ENCODE results near the gene RPN2. TPM values are rescaled to one million over a fixed set of nuclear protein-coding genes. Genes with fewer than 3 reads are reported as not detected.

Gene RPN2
- polyA plus RNA-seq, 3 donors = 169 to 215 (median 199) TPM

DNA sequence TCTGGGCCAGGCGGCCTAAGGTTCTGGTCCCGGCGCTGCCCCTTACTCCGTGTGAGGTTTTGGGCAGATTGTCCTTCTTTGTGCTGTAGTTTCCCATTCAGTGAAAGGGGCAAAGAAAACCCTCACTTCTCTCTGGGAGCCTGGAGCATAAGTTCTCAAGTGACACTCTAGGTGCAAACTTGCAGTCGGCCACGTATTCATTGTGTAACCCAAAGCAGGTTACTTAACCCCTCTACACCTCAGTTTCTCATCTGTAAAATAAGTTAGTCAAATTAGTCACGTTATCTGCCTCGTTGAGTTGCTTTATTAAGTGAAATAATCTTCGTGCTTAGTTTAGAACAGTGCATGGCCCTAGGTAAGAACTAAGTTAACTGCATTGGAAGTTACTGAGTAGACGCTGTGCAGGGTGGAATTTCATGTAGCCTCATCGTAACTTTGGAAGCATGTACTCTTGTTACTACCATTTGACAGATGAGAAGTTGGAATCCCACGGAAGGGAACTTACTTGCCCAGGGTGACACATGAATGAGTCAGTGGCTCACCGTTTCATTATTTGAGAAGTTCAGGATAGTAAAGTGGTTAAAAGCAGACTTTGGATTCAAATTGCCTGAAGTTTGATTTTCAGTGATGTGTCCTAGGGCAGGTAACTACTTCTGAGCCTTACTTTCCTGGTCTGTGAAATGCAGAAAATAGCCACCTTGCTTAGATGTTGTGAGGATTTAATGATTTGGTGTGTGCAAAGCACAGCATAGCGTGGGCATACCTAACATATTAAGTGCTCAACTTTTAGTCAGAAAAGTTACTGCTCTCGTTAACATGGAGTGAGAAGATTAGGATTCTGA is 774 bp downstream of the RPN2 start:
- Histone ChIP-seq H3K27me3 (ENCODE audit: control insufficient read depth in 2 of 2, insufficient read depth in 2 of 2, low read length in 2 of 2) (no peaks in the 10 kb centered on the region), H4K20me1 (ENCODE audit: insufficient read depth, low read length) (peaks cover 48% of the 10 kb centered on the region), H3K9me3 (replicated peaks in 1 of 2; ENCODE audit: control insufficient read depth in 1 of 2, insufficient read depth in 1 of 2, low read length in 2 of 2) (no peaks in the 10 kb centered on the region), H3K4me3 (replicated peaks in 1 of 3; ENCODE audit: low read depth in 2 of 3, low read length in 3 of 3) (peak overlapping the region; percentile 58 to 99 (median 88)), H3K36me3 (replicated peaks in 1 of 2; ENCODE audit: control insufficient read depth in 1 of 2, insufficient read depth in 2 of 2, low read length in 2 of 2) (peaks cover 18 to 27% of the 10 kb centered on the region in 2 donors), H3K79me2 (ENCODE audit: insufficient read depth, low read length) (peaks cover 70% of the 10 kb centered on the region), H3K4me1 (ENCODE audit: control insufficient read depth in 1 of 2, insufficient read depth in 2 of 2, low read length in 2 of 2) (peaks cover 17 to 30% of the 10 kb centered on the region in 2 donors), H3K9ac (ENCODE audit: insufficient read depth, low read length, poor library complexity, severe bottlenecking) (peak overlapping the region; percentile 99), H2AFZ (ENCODE audit: insufficient read depth, low read depth, low read length, poor library complexity, severe bottlenecking) (peak overlapping the region; percentile 84), H3K4me2 (replicated peaks; ENCODE audit: extremely low read depth, low read length, poor library complexity, severe bottlenecking) (peak overlapping the region; percentile 95), H3K27ac (ENCODE audit: low read depth in 1 of 2, low read length in 2 of 2) (peak overlapping the region; percentile 97)
- Mint-ChIP-seq H3K4me1 (peaks cover 25% of the 10 kb centered on the region), H3K9me3 (peaks cover 0 to 1% (median 0%) of the 10 kb centered on the region in 7 donors), H3K36me3 (peaks cover 24 to 37% of the 10 kb centered on the region in 2 donors), H3K27me3 (ENCODE audit: low read depth in 3 of 3) (no peaks in the 10 kb centered on the region), H3K27ac (peak overlapping the region; percentile 97 to 100 (median 99)), H3K4me3 (peak overlapping the region; percentile 96 to 97)
- peak; percentile 55 to 86 (median 67) for DNase-seq
- WGBS (ENCODE audit: insufficient coverage) = 1% methylated on average over 11 of the region's 15 CpGs
- TF ChIP-seq, protein P1, sequence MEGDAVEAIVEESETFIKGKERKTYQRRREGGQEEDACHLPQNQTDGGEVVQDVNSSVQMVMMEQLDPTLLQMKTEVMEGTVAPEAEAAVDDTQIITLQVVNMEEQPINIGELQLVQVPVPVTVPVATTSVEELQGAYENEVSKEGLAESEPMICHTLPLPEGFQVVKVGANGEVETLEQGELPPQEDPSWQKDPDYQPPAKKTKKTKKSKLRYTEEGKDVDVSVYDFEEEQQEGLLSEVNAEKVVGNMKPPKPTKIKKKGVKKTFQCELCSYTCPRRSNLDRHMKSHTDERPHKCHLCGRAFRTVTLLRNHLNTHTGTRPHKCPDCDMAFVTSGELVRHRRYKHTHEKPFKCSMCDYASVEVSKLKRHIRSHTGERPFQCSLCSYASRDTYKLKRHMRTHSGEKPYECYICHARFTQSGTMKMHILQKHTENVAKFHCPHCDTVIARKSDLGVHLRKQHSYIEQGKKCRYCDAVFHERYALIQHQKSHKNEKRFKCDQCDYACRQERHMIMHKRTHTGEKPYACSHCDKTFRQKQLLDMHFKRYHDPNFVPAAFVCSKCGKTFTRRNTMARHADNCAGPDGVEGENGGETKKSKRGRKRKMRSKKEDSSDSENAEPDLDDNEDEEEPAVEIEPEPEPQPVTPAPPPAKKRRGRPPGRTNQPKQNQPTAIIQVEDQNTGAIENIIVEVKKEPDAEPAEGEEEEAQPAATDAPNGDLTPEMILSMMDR (IDR thresholded peaks at IDR 0.05) = no peak
- intact Hi-C loops (cut with micrococcal nuclease) = loop anchor here in 1 of 2 donors (2.0 to 10.0 kb wide), 2 partner anchors 43 to 85 kb away; partner anchors contain the start of gene RBL1

DNA sequence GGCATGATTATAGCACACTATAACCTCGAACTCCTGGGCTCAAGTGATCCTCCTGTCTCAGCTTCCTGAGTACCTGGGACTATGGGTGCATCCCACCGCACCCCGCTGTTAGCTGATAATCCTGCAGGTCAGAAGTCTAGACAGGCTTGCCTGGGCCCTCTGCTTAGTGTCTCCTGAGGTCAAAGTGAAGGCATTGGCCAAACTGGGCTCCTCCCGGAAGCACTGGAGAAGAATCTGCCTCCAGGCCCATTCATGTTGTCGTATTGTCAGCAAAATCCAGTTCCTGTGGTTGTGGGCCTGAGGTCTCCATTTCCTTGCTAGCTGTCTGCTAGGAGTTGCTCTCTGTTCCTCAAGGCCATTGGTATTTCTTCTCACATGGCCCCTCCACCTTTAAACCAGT is 6.6 kb downstream of the RPN2 start:
- H3K9me3 ChIP-seq (replicated peaks in 1 of 2; ENCODE audit: control insufficient read depth in 1 of 2, insufficient read depth in 1 of 2, low read length in 2 of 2) = no peaks in the 10 kb centered on the region
- TF ChIP-seq, protein P1 (IDR thresholded peaks at IDR 0.05) = no peak
- Mint-ChIP-seq H3K4me1 (peaks cover 13% of the 10 kb centered on the region), H3K36me3 (peaks cover 64 to 83% of the 10 kb centered on the region in 2 donors), H3K27me3 (ENCODE audit: low read depth in 3 of 3) (no peaks in the 10 kb centered on the region), H3K4me3 (no peak overlapping the region), H3K27ac (peak overlapping the region in 3 of 7 donors; percentile 52 to 74 (median 60)), H3K9me3 (peaks cover 0 to 2% (median 0%) of the 10 kb centered on the region in 7 donors)
- H3K9ac ChIP-seq (ENCODE audit: insufficient read depth, low read length, poor library complexity, severe bottlenecking) = no peak overlapping the region
- intact Hi-C loops (cut with micrococcal nuclease) = no loop called here
- no peak overlapping the region for H2AFZ ChIP-seq (ENCODE audit: insufficient read depth, low read depth, low read length, poor library complexity, severe bottlenecking)
- no peak overlapping the region for H3K4me2 ChIP-seq (replicated peaks; ENCODE audit: extremely low read depth, low read length, poor library complexity, severe bottlenecking)
- no peak for DNase-seq
- H3K27ac ChIP-seq (ENCODE audit: low read depth in 1 of 2, low read length in 2 of 2) = peak overlapping the region in 1 of 2 donors; percentile 53
- no peaks in the 10 kb centered on the region for H3K27me3 ChIP-seq (ENCODE audit: control insufficient read depth in 2 of 2, insufficient read depth in 2 of 2, low read length in 2 of 2)
- H4K20me1 ChIP-seq (ENCODE audit: insufficient read depth, low read length) = peaks cover 76% of the 10 kb centered on the region
- H3K4me1 ChIP-seq (ENCODE audit: control insufficient read depth in 1 of 2, insufficient read depth in 2 of 2, low read length in 2 of 2) = peaks cover under 1 to 6% of the 10 kb centered on the region in 2 donors
- no peak overlapping the region for H3K4me3 ChIP-seq (replicated peaks in 1 of 3; ENCODE audit: low read depth in 2 of 3, low read length in 3 of 3)
- WGBS (ENCODE audit: insufficient coverage) = 74% methylated on average over 5 of the region's 5 CpGs
- peaks cover 96% of the 10 kb centered on the region for H3K79me2 ChIP-seq (ENCODE audit: insufficient read depth, low read length)
- peaks cover 56 to 79% of the 10 kb centered on the region in 2 donors for H3K36me3 ChIP-seq (replicated peaks in 1 of 2; ENCODE audit: control insufficient read depth in 1 of 2, insufficient read depth in 2 of 2, low read length in 2 of 2)

All from CD14-positive monocyte (primary cell).